Epithelial cell of proximal tubule (primary cell): ENCODE data around the gene PLB1. TPM values are rescaled to one million over a fixed set of nuclear protein-coding genes. Genes with fewer than 3 reads are reported as not detected.

ENCODE experiments used
- DNase-seq: peaks from one replicate; pipeline ENCODE4 v3.0.0-alpha.2; 2011; ENCODE audit warnings: low read depth
- H3K4me3 ChIP-seq: 2 replicates; pipeline ENCODE4 v1.5.1; 2011; ENCODE audit warnings: low read depth, mild to moderate bottlenecking, low read length
- total RNA-seq: library from RNA; depleted of rRNA; stranded (reverse); fragments of >200 nt; gene quantifications from 2 replicates; pipeline ENCODE4 v1.2.3, GENCODE V29; 2015
- TF ChIP-seq, protein P1 (sequence below): conservative IDR thresholded peaks from 2 replicates; pipeline ENCODE4 v1.5.1; 2012; ENCODE audit warnings: low read depth, mild to moderate bottlenecking, low read length

The PLB1 gene
- total RNA-seq, 1 donor from 2014 or later = 2.1 TPM

DNA sequence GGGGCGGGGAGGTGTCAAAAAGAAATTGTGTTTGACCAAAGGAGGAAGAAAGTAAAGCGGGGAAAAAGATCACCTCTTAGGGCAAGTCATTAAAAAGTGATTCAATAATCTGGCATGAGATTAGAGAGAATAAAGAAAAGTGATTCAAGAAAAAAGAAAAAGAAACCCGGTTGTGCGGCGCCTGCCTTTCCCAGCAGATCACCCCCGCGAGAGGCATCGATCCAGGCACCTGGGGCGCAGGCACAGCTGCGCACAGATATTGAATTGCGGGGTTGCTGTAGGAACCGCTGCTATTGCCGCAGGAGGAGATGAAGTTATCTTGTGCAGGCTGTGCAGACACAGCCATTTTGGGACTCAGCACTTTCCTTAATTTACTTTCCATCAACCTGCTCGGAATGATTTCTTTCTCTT is 71.2 kb downstream of the PLB1 start:
- DNase-seq = no peak
- TF ChIP-seq, protein P1, sequence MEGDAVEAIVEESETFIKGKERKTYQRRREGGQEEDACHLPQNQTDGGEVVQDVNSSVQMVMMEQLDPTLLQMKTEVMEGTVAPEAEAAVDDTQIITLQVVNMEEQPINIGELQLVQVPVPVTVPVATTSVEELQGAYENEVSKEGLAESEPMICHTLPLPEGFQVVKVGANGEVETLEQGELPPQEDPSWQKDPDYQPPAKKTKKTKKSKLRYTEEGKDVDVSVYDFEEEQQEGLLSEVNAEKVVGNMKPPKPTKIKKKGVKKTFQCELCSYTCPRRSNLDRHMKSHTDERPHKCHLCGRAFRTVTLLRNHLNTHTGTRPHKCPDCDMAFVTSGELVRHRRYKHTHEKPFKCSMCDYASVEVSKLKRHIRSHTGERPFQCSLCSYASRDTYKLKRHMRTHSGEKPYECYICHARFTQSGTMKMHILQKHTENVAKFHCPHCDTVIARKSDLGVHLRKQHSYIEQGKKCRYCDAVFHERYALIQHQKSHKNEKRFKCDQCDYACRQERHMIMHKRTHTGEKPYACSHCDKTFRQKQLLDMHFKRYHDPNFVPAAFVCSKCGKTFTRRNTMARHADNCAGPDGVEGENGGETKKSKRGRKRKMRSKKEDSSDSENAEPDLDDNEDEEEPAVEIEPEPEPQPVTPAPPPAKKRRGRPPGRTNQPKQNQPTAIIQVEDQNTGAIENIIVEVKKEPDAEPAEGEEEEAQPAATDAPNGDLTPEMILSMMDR = no peak
- peak overlapping the region; percentile 51 for H3K4me3 ChIP-seq

DNA sequence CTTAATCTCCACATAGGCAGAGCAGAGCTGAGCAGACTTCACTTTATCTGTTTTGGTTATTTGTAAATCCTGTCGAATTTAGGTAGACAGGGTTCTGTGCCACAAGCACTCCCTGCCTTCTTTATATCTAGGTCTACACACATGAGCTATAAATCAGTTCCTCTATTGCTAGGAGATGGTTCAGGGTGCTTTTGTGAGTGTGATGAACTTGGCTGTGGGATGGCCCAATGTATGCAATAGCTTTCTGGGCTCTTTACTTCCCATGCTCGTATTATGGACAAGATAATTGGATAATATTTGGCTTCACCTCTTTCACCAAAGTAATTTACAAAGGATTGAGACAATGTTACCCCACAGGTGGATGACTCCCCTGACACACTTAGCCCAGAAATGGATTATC is 72.2 kb downstream of the PLB1 start:
- no peak overlapping the region for H3K4me3 ChIP-seq
- TF ChIP-seq, protein P1 = no peak

DNA sequence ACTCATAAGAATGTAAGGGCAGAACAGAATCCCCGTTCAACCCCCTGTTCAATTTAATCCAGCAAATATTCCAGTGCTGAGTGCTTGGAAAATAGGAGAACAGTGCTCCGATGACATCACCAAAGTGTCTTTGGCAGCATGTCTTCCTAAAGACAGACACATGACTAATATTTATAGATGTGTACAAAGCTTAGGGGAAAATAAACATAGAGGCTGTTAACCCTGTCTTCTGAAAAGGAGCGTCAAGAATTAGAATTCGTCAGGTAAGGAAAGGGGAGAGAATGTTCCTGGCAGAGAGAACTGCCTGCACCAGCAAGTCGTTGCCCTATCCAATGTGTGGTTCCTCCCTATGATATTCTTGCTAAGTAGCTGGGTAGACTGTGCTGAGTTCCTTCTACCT is 72.7 kb downstream of the PLB1 start:
- no peak for DNase-seq
- TF ChIP-seq, protein P1 = no peak
- H3K4me3 ChIP-seq = no peak overlapping the region

More for the DNA sequence above, 72.2 kb downstream of the PLB1 start:
- DNase-seq = no peak

DNA sequence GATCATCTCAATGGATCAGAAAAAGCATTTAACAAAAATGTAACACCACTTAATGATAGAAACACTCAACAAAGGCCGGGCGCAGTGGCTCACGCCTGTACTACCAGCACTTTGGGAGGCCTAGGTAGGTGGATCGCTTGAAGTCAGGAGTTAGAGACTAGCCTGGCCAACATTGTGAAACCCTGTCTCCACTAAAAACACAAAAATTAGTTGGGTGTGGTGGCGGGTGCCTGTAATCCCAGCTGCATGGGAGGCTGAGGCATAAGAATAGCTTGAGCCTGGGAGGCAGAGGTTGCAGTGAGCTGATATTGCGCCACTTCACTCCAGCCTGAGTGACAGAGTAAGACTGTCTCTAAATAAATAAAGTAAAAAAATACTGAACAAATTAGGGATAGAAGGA is 74.6 kb downstream of the PLB1 start:
- no peak for DNase-seq
- no peak overlapping the region for H3K4me3 ChIP-seq
- TF ChIP-seq, protein P1 = no peak

DNA sequence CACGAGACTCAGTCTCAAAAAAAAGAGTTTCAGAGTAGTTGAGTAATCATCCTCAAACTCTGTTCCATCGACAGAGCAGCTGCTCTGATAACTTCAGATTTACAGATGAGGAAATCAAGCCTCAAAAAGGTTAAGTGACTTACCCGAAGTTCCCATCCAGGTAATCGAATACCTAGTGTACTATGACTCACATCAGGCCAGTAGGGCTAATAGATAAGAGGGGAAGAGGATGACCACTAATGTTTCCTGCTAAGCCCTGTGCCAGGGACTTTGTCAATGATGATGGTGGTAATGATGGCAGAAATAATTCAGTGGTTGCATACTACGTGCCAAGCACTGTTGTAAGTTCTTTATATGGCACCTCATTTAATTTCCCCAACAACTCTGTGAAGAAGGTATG is 80.9 kb downstream of the PLB1 start:
- no peak for DNase-seq
- no peak overlapping the region for H3K4me3 ChIP-seq
- TF ChIP-seq, protein P1 = no peak

DNA sequence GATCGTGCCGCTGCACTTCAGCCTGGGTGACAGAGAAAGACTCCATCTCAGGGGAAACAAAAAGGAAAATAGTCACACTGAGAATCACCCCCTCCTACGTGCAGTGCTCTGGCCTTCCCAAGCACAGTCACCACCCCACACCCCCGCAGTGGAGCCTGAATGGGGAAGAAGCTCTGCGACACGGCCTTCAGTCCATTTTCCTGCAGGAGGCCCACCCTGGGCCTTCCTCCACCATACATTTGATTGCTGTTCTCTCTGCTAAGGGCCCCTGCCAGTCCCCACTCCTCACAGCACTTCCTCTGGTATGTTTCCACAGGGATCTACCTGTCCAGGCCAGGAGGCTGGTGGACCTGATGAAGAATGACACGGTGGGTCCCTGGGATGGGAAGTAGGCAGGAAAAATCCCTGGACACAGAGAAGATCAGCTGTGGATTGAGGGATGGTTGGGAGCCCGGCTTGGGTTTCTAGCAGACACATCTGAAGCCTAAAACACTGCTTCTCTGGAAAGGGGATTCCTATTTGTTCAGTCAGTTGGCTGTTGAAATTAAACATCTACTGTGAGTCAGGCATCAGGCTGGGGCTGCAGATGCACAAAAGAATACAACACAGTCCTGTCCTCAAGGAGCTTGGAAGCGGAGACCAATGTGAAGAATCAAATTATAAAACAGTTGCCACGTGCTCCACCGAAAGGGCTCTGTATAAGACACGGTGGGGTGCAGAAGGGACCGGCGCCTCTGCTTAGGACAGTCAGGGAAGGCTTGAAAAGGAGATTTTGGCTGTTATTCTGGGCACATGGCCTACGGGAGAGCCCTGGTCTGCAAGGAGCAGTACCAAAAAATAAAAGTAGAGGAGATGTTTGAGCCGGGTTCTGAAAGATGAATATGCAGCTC is 82.2 kb downstream of the PLB1 start:
- DNase-seq = no peak
- TF ChIP-seq, protein P1 = no peak
- H3K4me3 ChIP-seq = no peak overlapping the region

DNA sequence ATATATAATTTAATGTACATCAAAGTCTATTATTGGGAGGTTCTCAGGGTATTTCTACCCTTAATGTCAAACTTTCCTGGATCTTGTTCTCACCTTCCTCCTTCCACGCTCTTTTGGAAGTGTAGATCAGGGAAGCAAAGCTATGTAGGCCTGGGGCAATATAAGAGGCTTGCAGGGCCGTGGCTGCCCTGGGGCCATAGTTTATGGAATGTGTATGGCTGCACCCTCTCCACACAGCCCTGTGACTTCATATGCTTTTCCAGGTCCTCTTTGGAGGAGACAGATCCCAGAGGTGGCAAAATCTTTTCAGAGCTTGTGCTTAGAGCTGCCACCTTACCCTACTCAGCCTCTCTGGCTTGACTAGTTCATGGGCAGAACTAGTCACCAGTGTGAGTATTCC is 82.9 kb downstream of the PLB1 start:
- TF ChIP-seq, protein P1 = no peak
- no peak for DNase-seq
- no peak overlapping the region for H3K4me3 ChIP-seq
